ENCODE data around the gene CHDH.

- TF ChIP-seq, protein P1, sequence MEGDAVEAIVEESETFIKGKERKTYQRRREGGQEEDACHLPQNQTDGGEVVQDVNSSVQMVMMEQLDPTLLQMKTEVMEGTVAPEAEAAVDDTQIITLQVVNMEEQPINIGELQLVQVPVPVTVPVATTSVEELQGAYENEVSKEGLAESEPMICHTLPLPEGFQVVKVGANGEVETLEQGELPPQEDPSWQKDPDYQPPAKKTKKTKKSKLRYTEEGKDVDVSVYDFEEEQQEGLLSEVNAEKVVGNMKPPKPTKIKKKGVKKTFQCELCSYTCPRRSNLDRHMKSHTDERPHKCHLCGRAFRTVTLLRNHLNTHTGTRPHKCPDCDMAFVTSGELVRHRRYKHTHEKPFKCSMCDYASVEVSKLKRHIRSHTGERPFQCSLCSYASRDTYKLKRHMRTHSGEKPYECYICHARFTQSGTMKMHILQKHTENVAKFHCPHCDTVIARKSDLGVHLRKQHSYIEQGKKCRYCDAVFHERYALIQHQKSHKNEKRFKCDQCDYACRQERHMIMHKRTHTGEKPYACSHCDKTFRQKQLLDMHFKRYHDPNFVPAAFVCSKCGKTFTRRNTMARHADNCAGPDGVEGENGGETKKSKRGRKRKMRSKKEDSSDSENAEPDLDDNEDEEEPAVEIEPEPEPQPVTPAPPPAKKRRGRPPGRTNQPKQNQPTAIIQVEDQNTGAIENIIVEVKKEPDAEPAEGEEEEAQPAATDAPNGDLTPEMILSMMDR (optimal IDR thresholded peaks at IDR 0.05 in 1 of 3, IDR thresholded peaks at IDR 0.05 in 1 of 3, conservative IDR thresholded peaks at IDR 0.05 in 1 of 3; ENCODE audit: extremely low read depth in 1 of 3, insufficient read depth in 2 of 3, low read length in 3 of 3) = no peak
- TF ChIP-seq EZH2 (IDR thresholded peaks at IDR 0.05; ENCODE audit: low read length) = no peak
These were observed 41.3 kb downstream of the CHDH start for GRCh38 chr3:53804697-53805462.

Data from keratinocyte (primary cell).